ENCODE data around the gene RNF168. TPM values are rescaled to one million over a fixed set of nuclear protein-coding genes. Genes with fewer than 3 reads are reported as not detected.

Gene RNF168
- total and polyA plus RNA-seq, 4 donors, result 7.2 to 25.7 (median 13.0) TPM

- 83 to 86% methylated on average over 6 of the region's 6 CpGs for whole genome bisulfite sequencing, 2 donors
Measured at GRCh38 chr3:196541684-196542445, 38.3 kb upstream of the RNF168 start.

GRCh38 chr3:196537319-196537984, 33.9 kb upstream of the RNF168 start:
- TF ChIP-seq CTCF (IDR thresholded peaks at IDR 0.05; ENCODE audit: control extremely low read depth, extremely low read depth), result peak; percentile 27
- Histone ChIP-seq H3K27ac (ENCODE audit: low read depth in 1 of 2, low read length in 1 of 2) (no peak overlapping the region), H3K27me3 (ENCODE audit: control insufficient read depth in 3 of 3, insufficient read depth in 3 of 3, low read length in 2 of 3) (peaks cover 0 to 2% (median 0%) of the 10 kb centered on the region in 3 donors), H3K9ac (ENCODE audit: insufficient read depth in 1 of 2, low read length in 2 of 2) (no peak overlapping the region), H3K9me3 (ENCODE audit: control insufficient read depth in 4 of 4, insufficient read depth in 3 of 4, low read length in 3 of 4) (peaks cover 0 to 2% (median 0%) of the 10 kb centered on the region in 4 donors), H3K36me3 (ENCODE audit: control insufficient read depth in 4 of 4, insufficient read depth in 4 of 4, low read length in 4 of 4) (no peaks in the 10 kb centered on the region), H3K4me3 (no peak overlapping the region), H3K4me1 (ENCODE audit: control insufficient read depth in 5 of 5, insufficient read depth in 5 of 5, low read length in 5 of 5) (no peaks in the 10 kb centered on the region)
- DNase-seq (peak; percentile 16 to 35 (median 16)), ATAC-seq (ENCODE audit: insufficient read depth, low FRiP score) (no peak)
- WGBS, 2 donors, result 37 to 45% methylated on average over 18 of the region's 18 CpGs

More at GRCh38 chr3:196541684-196542445, 38.3 kb upstream of the RNF168 start:
- H3K9me3 ChIP-seq (ENCODE audit: control insufficient read depth in 4 of 4, insufficient read depth in 3 of 4, low read length in 3 of 4), result no peaks in the 10 kb centered on the region
- no peak for ATAC-seq (ENCODE audit: insufficient read depth, low FRiP score)
- no peak overlapping the region for H3K27ac ChIP-seq (ENCODE audit: low read depth in 1 of 2, low read length in 1 of 2)
- H3K9ac ChIP-seq (ENCODE audit: insufficient read depth in 1 of 2, low read length in 2 of 2), result no peak overlapping the region
- no peaks in the 10 kb centered on the region for H3K4me1 ChIP-seq (ENCODE audit: control insufficient read depth in 5 of 5, insufficient read depth in 5 of 5, low read length in 5 of 5)
- no peak overlapping the region for H3K4me3 ChIP-seq
- no peak for TF ChIP-seq CTCF (IDR thresholded peaks at IDR 0.05; ENCODE audit: control extremely low read depth, extremely low read depth)
- no peak for DNase-seq
- no peaks in the 10 kb centered on the region for H3K36me3 ChIP-seq (ENCODE audit: control insufficient read depth in 4 of 4, insufficient read depth in 4 of 4, low read length in 4 of 4)
- H3K27me3 ChIP-seq (ENCODE audit: control insufficient read depth in 3 of 3, insufficient read depth in 3 of 3, low read length in 2 of 3), result no peaks in the 10 kb centered on the region

- H3K27ac ChIP-seq (ENCODE audit: low read depth in 1 of 2, low read length in 1 of 2), result no peak overlapping the region
- peaks cover 0 to 5% (median 0%) of the 10 kb centered on the region in 5 donors for H3K4me1 ChIP-seq (ENCODE audit: control insufficient read depth in 5 of 5, insufficient read depth in 5 of 5, low read length in 5 of 5)
- DNase-seq (no peak), ATAC-seq (ENCODE audit: insufficient read depth, low FRiP score) (no peak)
- no peak for TF ChIP-seq CTCF (IDR thresholded peaks at IDR 0.05; ENCODE audit: control extremely low read depth, extremely low read depth)
- no peak overlapping the region for H3K9ac ChIP-seq (ENCODE audit: insufficient read depth in 1 of 2, low read length in 2 of 2)
- peaks cover 0 to 2% (median 0%) of the 10 kb centered on the region in 3 donors for H3K27me3 ChIP-seq (ENCODE audit: control insufficient read depth in 3 of 3, insufficient read depth in 3 of 3, low read length in 2 of 3)
- no peaks in the 10 kb centered on the region for H3K36me3 ChIP-seq (ENCODE audit: control insufficient read depth in 4 of 4, insufficient read depth in 4 of 4, low read length in 4 of 4)
- WGBS, 2 donors, result 44 to 57% methylated on average over 14 of the region's 14 CpGs
- H3K4me3 ChIP-seq, result no peak overlapping the region
- H3K9me3 ChIP-seq (ENCODE audit: control insufficient read depth in 4 of 4, insufficient read depth in 3 of 4, low read length in 3 of 4), result peaks cover 0 to 5% (median 0%) of the 10 kb centered on the region in 4 donors
Measured at GRCh38 chr3:196533260-196533681, 29.7 kb upstream of the RNF168 start.

All from lung (tissue), 12 donors.